Cardiac fibroblast (primary cell): ENCODE measurements around the gene TAF5.
"Not testable (repeated sequence)": the region's sequence is repeated elsewhere in the genome, so short reads cannot be mapped to it uniquely, and the experiment has no call there.

Experiments used
- DNase-seq, 2 donors: peaks; one replicate each; pipeline versions ENCODE4 v3.0.0 to v3.0.0-alpha.2; 2010; ENCODE audit warnings: low read depth in 2 of 2
- H3K4me3 ChIP-seq, 2 donors: replicated peaks in 1 of 2; 1 replicate in 1 of 2; 2 replicates in 1 of 2; pipeline ENCODE4 v1.5.1; 2011; ENCODE audit warnings: low read depth in 2 of 2, low read length in 2 of 2, mild to moderate bottlenecking in 2 of 2, moderate library complexity in 1 of 2
- CTCF ChIP-seq: IDR thresholded peaks from one replicate; pipeline ENCODE4 v1.5.1; 2011; ENCODE audit warnings: low read depth, mild to moderate bottlenecking, low read length, inconsistent platforms

TAF5 gene

GRCh38 chr10:103350517-103351260 lies 17.1 kb upstream of the TAF5 start, which contains the start of gene PCGF6:
TSS of gene PCGF6 (minus strand) at chr10:103351140. CDS start at chr10:103351066, 74 bp downstream.
- peak within 1 kb of the TSS; percentile 71 for H3K4me3 ChIP-seq
- DNase-seq, result peak; percentile 77 to 85
- no peak for TF ChIP-seq CTCF

GRCh38 chr10:103353281-103353680 lies 14.5 kb upstream of the TAF5 start:
- H3K4me3 ChIP-seq, result no peak overlapping the region
- peak in 1 of 2 donors; percentile 22 for DNase-seq
- TF ChIP-seq CTCF, result no peak

GRCh38 chr10:103354567-103354966 lies 13.2 kb upstream of the TAF5 start:
- not testable (repeated sequence) for DNase-seq, H3K4me3 ChIP-seq

- TF ChIP-seq CTCF, result no peak
- no peak for DNase-seq
- H3K4me3 ChIP-seq, result no peak overlapping the region
These were observed 11.7 kb upstream of the TAF5 start for GRCh38 chr10:103355906-103356599.

GRCh38 chr10:103359493-103359892 lies 8.3 kb upstream of the TAF5 start:
- H3K4me3 ChIP-seq, DNase-seq: not testable (repeated sequence)

GRCh38 chr10:103360791-103361190 lies 7.0 kb upstream of the TAF5 start:
- DNase-seq, result peak in 1 of 2 donors; percentile 23
- not testable (repeated sequence) for H3K4me3 ChIP-seq

GRCh38 chr10:103367379-103367781 lies 396 bp upstream of the TAF5 start:
- peak overlapping the region; percentile 67 to 93 for H3K4me3 ChIP-seq
- DNase-seq, result no peak
- no peak for TF ChIP-seq CTCF

- no peak for TF ChIP-seq CTCF
- no peak overlapping the region for H3K4me3 ChIP-seq
- no peak for DNase-seq
These were observed 5.8 kb downstream of the TAF5 start for GRCh38 chr10:103373544-103373943.
